ENCODE results near the gene UHRF1.

The UHRF1 gene

DNA sequence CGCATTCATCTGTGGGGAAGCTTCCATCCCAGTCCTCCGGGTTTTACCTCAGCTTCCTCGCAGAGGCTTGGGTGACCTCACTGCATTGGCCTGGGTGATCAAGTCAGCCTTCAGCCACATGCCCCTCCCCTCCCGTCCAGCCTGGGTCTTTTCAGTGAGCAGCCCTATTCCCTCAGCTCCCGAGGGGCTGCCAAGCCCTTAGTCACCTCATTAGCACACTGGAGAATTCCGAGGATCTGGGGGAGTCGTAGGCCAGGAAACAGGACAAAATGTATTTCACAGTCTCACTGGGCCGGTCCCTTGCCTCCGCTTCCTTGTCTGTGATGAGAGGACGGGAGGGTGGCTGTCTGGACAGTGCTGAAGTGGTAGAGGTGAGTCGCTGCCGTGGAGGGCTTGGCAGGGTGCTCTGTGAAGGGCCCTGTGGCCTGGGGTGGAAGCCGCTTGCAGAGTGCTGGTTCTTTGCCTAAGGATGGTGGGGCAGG lies 79.5 kb downstream of the UHRF1 start:
- Histone ChIP-seq H3K36me3 (ENCODE audit: insufficient read depth, low read length) (no peaks in the 10 kb centered on the region), H3K9ac (ENCODE audit: low read depth, low read length) (no peak overlapping the region), H3K4me1 (ENCODE audit: insufficient read depth, low read length) (peaks cover 16% of the 10 kb centered on the region; the same call in 1 of the 2 replicates), H3K9me3 (ENCODE audit: control insufficient read depth, insufficient read depth, low read length) (no peaks in the 10 kb centered on the region)

DNA sequence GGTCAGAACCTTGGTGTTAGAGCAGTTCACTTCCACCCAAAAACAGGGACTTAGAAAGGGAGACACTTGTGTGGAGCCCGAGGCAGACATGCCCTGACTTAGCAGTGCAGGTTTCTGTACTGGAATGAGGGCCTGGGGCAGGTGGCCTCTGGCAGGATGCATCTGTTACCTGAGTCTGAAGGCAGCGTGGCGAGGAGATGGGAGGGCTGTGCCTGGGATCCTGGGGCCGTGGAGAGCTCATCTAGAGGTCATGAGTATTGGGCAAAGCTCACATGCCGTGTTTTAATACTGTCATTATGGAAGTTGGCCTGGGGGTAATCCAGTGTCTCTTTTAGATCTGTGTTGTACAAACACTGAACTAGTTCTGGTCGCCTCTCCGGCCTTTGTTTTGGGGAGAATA lies 81.0 kb downstream of the UHRF1 start:
- H3K4me1 ChIP-seq (ENCODE audit: insufficient read depth, low read length): peaks cover 16% of the 10 kb centered on the region; the same call in 1 of the 2 replicates
- H3K9ac ChIP-seq (ENCODE audit: low read depth, low read length): no peak overlapping the region
- H3K36me3 ChIP-seq (ENCODE audit: insufficient read depth, low read length): no peaks in the 10 kb centered on the region
- H3K9me3 ChIP-seq (ENCODE audit: control insufficient read depth, insufficient read depth, low read length): no peaks in the 10 kb centered on the region

DNA sequence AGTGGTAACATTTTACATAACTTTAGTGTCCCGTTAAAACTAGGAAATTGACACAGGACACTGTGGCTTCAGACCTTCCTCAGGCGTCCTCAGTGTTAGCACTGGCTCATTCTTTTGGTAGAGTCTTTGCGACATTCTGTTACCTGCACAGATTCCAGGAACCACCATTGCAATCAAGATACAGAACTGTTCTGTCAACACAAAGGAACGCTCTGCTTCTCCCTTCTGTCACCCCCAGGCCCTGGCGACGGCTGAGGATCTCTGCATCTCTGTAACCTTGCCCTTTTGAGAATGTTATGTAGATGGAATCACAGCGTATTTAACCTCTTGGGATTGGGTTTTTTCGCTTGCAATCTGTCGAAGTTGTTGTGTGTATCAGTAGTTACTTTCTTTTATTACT lies 82.2 kb downstream of the UHRF1 start:
- H3K4me1 ChIP-seq (ENCODE audit: insufficient read depth, low read length): peaks cover 16% of the 10 kb centered on the region; the same call in 1 of the 2 replicates

DNA sequence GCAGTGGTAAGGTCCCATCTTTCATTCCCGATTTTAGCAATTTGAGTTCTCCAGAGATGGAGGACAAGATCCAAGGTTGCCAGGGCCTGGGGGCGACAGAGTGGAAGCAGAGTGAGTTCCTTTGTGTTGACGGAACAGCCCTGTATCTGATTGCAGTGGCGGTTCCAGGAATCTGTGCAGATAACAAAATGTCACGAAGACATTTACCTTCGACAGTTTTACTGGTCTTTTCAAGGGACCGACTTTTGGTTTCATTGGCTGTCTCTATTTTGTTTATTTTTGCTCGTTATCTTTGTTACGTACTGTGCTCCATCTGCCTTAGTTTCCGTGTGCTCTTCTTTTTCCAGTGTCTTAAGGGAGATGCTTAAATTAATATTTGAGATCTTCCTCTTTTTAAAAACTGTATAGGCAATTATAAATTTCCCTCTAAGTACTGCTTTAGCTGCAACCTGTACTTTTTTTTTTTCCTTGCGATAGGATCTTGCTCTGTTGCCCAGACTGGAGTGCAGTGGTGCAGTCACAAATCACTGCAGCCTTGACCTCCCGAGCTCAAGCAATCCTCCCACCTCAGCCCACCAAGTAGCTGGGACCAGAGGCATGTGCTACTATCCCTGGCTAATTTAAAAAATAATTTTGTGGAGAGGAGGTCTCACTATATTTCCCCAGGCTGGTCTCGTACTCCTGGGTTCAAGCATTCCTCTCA lies 82.8 kb downstream of the UHRF1 start:
- no peaks in the 10 kb centered on the region for H3K9me3 ChIP-seq (ENCODE audit: control insufficient read depth, insufficient read depth, low read length)
- H3K9ac ChIP-seq (ENCODE audit: low read depth, low read length): no peak overlapping the region
- no peaks in the 10 kb centered on the region for H3K36me3 ChIP-seq (ENCODE audit: insufficient read depth, low read length)
- peaks cover 14% of the 10 kb centered on the region; the same call in 1 of the 2 replicates for H3K4me1 ChIP-seq (ENCODE audit: insufficient read depth, low read length)

More for the DNA sequence above, 82.2 kb downstream of the UHRF1 start:
- Histone ChIP-seq H3K9me3 (ENCODE audit: control insufficient read depth, insufficient read depth, low read length) (no peaks in the 10 kb centered on the region), H3K36me3 (ENCODE audit: insufficient read depth, low read length) (no peaks in the 10 kb centered on the region), H3K9ac (ENCODE audit: low read depth, low read length) (no peak overlapping the region)

- no peaks in the 10 kb centered on the region for H3K36me3 ChIP-seq (ENCODE audit: insufficient read depth, low read length)
- peaks cover under 1% of the 10 kb centered on the region; the same call in 1 of the 2 replicates for H3K4me1 ChIP-seq (ENCODE audit: insufficient read depth, low read length)
- no peaks in the 10 kb centered on the region for H3K9me3 ChIP-seq (ENCODE audit: control insufficient read depth, insufficient read depth, low read length)
- no peak overlapping the region for H3K9ac ChIP-seq (ENCODE audit: low read depth, low read length)
Observed at GRCh38 chr19:4993683-4994082, 84.4 kb downstream of the UHRF1 start.

- no peaks in the 10 kb centered on the region for H3K36me3 ChIP-seq (ENCODE audit: insufficient read depth, low read length)
- no peaks in the 10 kb centered on the region for H3K9me3 ChIP-seq (ENCODE audit: control insufficient read depth, insufficient read depth, low read length)
- no peak overlapping the region for H3K9ac ChIP-seq (ENCODE audit: low read depth, low read length)
- H3K4me1 ChIP-seq (ENCODE audit: insufficient read depth, low read length): no peaks in the 10 kb centered on the region
Observed at GRCh38 chr19:4996701-4997100, 87.4 kb downstream of the UHRF1 start.

DNA sequence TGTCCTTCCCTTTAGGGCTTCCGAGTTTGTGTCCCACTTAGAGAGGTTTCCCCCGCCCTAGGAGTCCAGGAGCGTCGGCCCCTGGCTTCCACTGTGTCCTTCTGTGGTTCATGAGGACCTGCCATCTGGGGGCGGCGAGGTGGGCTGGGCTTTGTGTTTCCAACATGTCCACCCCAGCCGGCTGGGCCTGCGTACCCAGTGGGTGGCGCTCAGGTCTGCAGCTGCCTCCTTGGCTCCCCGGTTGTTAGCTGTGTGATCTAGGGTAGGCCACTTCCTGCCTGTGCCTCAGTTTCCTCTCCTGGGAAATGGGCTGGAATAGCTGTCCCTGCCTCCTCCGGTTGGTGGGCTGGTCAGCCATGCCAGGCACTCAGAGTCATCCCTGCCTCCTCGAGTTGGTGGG lies 88.0 kb downstream of the UHRF1 start:
- Histone ChIP-seq H3K9ac (ENCODE audit: low read depth, low read length) (no peak overlapping the region), H3K9me3 (ENCODE audit: control insufficient read depth, insufficient read depth, low read length) (no peaks in the 10 kb centered on the region), H3K36me3 (ENCODE audit: insufficient read depth, low read length) (no peaks in the 10 kb centered on the region), H3K4me1 (ENCODE audit: insufficient read depth, low read length) (no peaks in the 10 kb centered on the region)

DNA sequence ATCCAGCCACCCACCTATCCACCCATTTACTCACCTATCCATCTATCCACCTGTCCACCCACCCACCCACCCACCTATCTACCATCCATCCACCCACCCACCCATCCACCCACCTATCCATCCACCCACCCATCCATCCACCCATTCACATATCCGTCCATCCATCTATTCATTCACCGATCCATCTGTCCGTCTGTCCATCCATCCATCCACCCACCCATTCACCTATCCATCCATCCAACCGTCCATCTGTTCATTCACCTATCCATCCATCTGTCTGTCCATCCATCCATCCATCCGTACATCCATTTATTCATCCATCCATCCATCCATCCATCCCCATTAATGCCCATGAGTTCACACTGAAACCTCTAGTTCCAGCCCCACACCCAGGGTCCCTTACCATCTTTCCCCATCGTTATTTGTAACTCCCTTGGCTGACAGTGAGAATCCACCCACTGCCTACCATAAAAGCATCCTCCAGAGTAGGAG lies 90.9 kb downstream of the UHRF1 start:
- Histone ChIP-seq H3K9me3 (ENCODE audit: control insufficient read depth, insufficient read depth, low read length) (no peaks in the 10 kb centered on the region), H3K36me3 (ENCODE audit: insufficient read depth, low read length) (no peaks in the 10 kb centered on the region), H3K4me1 (ENCODE audit: insufficient read depth, low read length) (no peaks in the 10 kb centered on the region), H3K9ac (ENCODE audit: low read depth, low read length) (no peak overlapping the region)

GRCh38 chr19:5001615-5002014 lies 92.3 kb downstream of the UHRF1 start:
- Histone ChIP-seq H3K36me3 (ENCODE audit: insufficient read depth, low read length) (no peaks in the 10 kb centered on the region), H3K9me3 (ENCODE audit: control insufficient read depth, insufficient read depth, low read length) (no peaks in the 10 kb centered on the region), H3K9ac (ENCODE audit: low read depth, low read length) (no peak overlapping the region), H3K4me1 (ENCODE audit: insufficient read depth, low read length) (no peaks in the 10 kb centered on the region)

- Histone ChIP-seq H3K36me3 (ENCODE audit: insufficient read depth, low read length) (no peaks in the 10 kb centered on the region), H3K9ac (ENCODE audit: low read depth, low read length) (no peak overlapping the region), H3K4me1 (ENCODE audit: insufficient read depth, low read length) (no peaks in the 10 kb centered on the region), H3K9me3 (ENCODE audit: control insufficient read depth, insufficient read depth, low read length) (no peaks in the 10 kb centered on the region)
Observed at GRCh38 chr19:5002143-5002542, 92.8 kb downstream of the UHRF1 start.

GRCh38 chr19:5003781-5004180 lies 94.5 kb downstream of the UHRF1 start:
- no peaks in the 10 kb centered on the region for H3K4me1 ChIP-seq (ENCODE audit: insufficient read depth, low read length)
- H3K9me3 ChIP-seq (ENCODE audit: control insufficient read depth, insufficient read depth, low read length): no peaks in the 10 kb centered on the region
- H3K36me3 ChIP-seq (ENCODE audit: insufficient read depth, low read length): no peaks in the 10 kb centered on the region
- no peak overlapping the region for H3K9ac ChIP-seq (ENCODE audit: low read depth, low read length)

GRCh38 chr19:5005096-5005495 lies 95.8 kb downstream of the UHRF1 start:
- no peaks in the 10 kb centered on the region for H3K36me3 ChIP-seq (ENCODE audit: insufficient read depth, low read length)
- H3K4me1 ChIP-seq (ENCODE audit: insufficient read depth, low read length): no peaks in the 10 kb centered on the region
- H3K9ac ChIP-seq (ENCODE audit: low read depth, low read length): no peak overlapping the region
- H3K9me3 ChIP-seq (ENCODE audit: control insufficient read depth, insufficient read depth, low read length): no peaks in the 10 kb centered on the region

DNA sequence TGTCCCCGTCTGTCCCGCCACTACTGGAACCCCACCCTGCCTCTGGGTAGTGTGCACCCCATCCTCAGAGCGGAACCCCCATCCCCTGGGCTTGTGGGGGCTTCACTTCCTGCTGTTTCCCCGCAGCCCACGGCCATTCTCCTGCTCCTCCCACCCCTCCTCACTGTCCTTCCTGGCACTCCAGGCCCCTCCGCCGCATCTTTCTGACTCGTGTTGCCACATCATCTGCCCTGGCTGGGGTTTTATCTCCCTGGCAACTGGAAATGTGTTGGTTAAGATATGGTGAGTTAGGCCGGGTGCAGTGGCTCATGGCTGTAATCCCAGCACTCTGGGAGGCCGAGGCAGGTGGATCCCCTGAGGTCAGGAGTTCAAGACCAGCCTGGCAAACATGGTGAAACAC lies 96.9 kb downstream of the UHRF1 start:
- Histone ChIP-seq H3K9me3 (ENCODE audit: control insufficient read depth, insufficient read depth, low read length) (no peaks in the 10 kb centered on the region), H3K36me3 (ENCODE audit: insufficient read depth, low read length) (no peaks in the 10 kb centered on the region), H3K4me1 (ENCODE audit: insufficient read depth, low read length) (no peaks in the 10 kb centered on the region), H3K9ac (ENCODE audit: low read depth, low read length) (no peak overlapping the region)

DNA sequence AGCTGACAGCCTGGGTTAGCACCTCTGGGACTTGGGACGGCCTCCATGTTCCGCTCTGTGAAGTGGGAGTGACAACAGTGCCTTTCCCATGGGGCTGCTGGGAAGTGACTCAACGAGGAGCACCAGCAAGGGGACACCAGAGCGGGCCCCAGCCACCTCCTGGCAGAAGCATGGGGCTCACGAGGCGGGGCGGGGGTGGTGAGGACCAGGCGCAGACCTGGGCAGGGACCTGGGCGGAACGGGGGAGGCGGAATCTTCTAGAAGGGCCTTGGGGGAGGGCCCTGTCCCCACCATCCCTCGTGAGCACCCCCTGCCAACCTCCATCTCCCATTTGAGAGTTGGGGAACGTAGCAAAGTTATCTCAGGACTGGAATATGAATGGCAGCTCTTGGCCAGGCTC lies 97.5 kb downstream of the UHRF1 start:
- Histone ChIP-seq H3K4me1 (ENCODE audit: insufficient read depth, low read length) (no peaks in the 10 kb centered on the region), H3K9me3 (ENCODE audit: control insufficient read depth, insufficient read depth, low read length) (no peaks in the 10 kb centered on the region), H3K36me3 (ENCODE audit: insufficient read depth, low read length) (no peaks in the 10 kb centered on the region), H3K9ac (ENCODE audit: low read depth, low read length) (no peak overlapping the region)
